ENCODE results near the gene ENPEP.

DNA sequence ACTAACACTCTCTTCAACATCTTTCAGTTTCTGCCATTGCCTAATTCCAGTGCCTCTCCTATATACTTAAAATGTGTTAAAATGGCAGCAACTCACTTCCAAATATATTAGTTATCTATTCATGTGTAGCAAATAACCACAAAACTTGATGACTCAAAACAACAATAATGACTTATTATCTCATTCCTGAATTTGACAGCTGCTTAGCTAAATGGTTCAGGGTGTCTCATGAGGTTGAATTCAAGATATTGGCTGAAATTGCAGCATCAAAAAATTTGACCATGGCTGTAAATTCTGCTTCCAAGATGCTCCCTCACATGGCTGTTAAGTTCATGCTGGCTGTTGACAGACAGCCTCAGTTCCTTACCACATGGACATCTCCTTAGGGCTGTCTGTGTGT is 121.6 kb downstream of the ENPEP start:
- TF ChIP-seq EP300 (IDR thresholded peaks at IDR 0.05) (no peak), POLR2A (IDR thresholded peaks at IDR 0.05) (no peak), CTCF (IDR thresholded peaks at IDR 0.05) (no peak)

All from stomach (tissue), 4 donors.